ENCODE measurements around the gene CHP2. TPM values are rescaled to one million over a fixed set of nuclear protein-coding genes. Genes with fewer than 3 reads are reported as not detected.

Gene CHP2
- total RNA-seq, 1 donor from 2014 or later, result not detected

- no peaks in the 10 kb centered on the region for H3K36me3 Mint-ChIP-seq (ENCODE audit: low read depth, unreplicated experiment)
- Histone ChIP-seq H3K27me3 (ENCODE audit: insufficient read depth, low read length) (no peaks in the 10 kb centered on the region), H3K9ac (ENCODE audit: low read length) (no peak overlapping the region), H3K36me3 (ENCODE audit: insufficient read depth, low read length) (no peaks in the 10 kb centered on the region), H3K27ac (ENCODE audit: low read depth, low read length) (no peak overlapping the region), H3K4me3 (ENCODE audit: insufficient read depth, low read depth, low read length) (no peak overlapping the region), H2AFZ (ENCODE audit: low read depth, low read length) (no peak overlapping the region), H3K79me2 (ENCODE audit: insufficient read depth, low read length) (no peaks in the 10 kb centered on the region), H3K9me3 (ENCODE audit: insufficient read depth, low read depth, low read length) (no peaks in the 10 kb centered on the region), H3K4me1 (ENCODE audit: insufficient read depth, low read length) (no peaks in the 10 kb centered on the region), H3K4me2 (ENCODE audit: low read length) (no peak overlapping the region), H4K20me1 (ENCODE audit: insufficient read depth, low read length) (no peaks in the 10 kb centered on the region)
- no peaks in the 10 kb centered on the region for H3K4me1 Mint-ChIP-seq (ENCODE audit: low read depth, unreplicated experiment)
- no peak for FAIRE-seq
- no peak overlapping the region for H3K27ac Mint-ChIP-seq (ENCODE audit: unreplicated experiment)
- no peak for DNase-seq (ENCODE audit: low read depth)
- H3K27me3 Mint-ChIP-seq (ENCODE audit: low read depth, unreplicated experiment), result no peaks in the 10 kb centered on the region
- no peak for TF ChIP-seq EZH2 (IDR thresholded peaks at IDR 0.05; ENCODE audit: insufficient read depth, low read length)
- no peak for TF ChIP-seq CTCF (IDR thresholded peaks at IDR 0.05; ENCODE audit: insufficient read depth, low read depth, low read length)
- no peak overlapping the region for H3K4me3 Mint-ChIP-seq (ENCODE audit: unreplicated experiment)
- H3K9me3 Mint-ChIP-seq (ENCODE audit: unreplicated experiment), result peaks cover 9% of the 10 kb centered on the region
Measured at GRCh38 chr16:23724096-23724784, 30.6 kb upstream of the CHP2 start.

GRCh38 chr16:23724785-23725131, 30.1 kb upstream of the CHP2 start:
- Mint-ChIP-seq H3K27ac (ENCODE audit: unreplicated experiment) (no peak overlapping the region), H3K4me3 (ENCODE audit: unreplicated experiment) (no peak overlapping the region), H3K27me3 (ENCODE audit: low read depth, unreplicated experiment) (no peaks in the 10 kb centered on the region), H3K4me1 (ENCODE audit: low read depth, unreplicated experiment) (no peaks in the 10 kb centered on the region), H3K9me3 (ENCODE audit: unreplicated experiment) (peaks cover 9% of the 10 kb centered on the region), H3K36me3 (ENCODE audit: low read depth, unreplicated experiment) (no peaks in the 10 kb centered on the region)
- Histone ChIP-seq H3K9ac (ENCODE audit: low read length) (no peak overlapping the region), H3K36me3 (ENCODE audit: insufficient read depth, low read length) (no peaks in the 10 kb centered on the region), H4K20me1 (ENCODE audit: insufficient read depth, low read length) (no peaks in the 10 kb centered on the region), H3K27me3 (ENCODE audit: insufficient read depth, low read length) (no peaks in the 10 kb centered on the region), H3K9me3 (ENCODE audit: insufficient read depth, low read depth, low read length) (no peaks in the 10 kb centered on the region), H3K4me1 (ENCODE audit: insufficient read depth, low read length) (no peaks in the 10 kb centered on the region), H3K79me2 (ENCODE audit: insufficient read depth, low read length) (no peaks in the 10 kb centered on the region), H2AFZ (ENCODE audit: low read depth, low read length) (no peak overlapping the region), H3K4me2 (ENCODE audit: low read length) (no peak overlapping the region), H3K4me3 (ENCODE audit: insufficient read depth, low read depth, low read length) (no peak overlapping the region), H3K27ac (ENCODE audit: low read depth, low read length) (no peak overlapping the region)
- FAIRE-seq (no peak), DNase-seq (ENCODE audit: low read depth) (no peak)
- no peak for TF ChIP-seq CTCF (IDR thresholded peaks at IDR 0.05; ENCODE audit: insufficient read depth, low read depth, low read length)
- no peak for TF ChIP-seq EZH2 (IDR thresholded peaks at IDR 0.05; ENCODE audit: insufficient read depth, low read length)

- Histone ChIP-seq H3K4me1 (ENCODE audit: insufficient read depth, low read length) (no peaks in the 10 kb centered on the region), H3K4me2 (ENCODE audit: low read length) (no peak overlapping the region), H3K27ac (ENCODE audit: low read depth, low read length) (no peak overlapping the region), H3K9me3 (ENCODE audit: insufficient read depth, low read depth, low read length) (no peaks in the 10 kb centered on the region), H3K27me3 (ENCODE audit: insufficient read depth, low read length) (no peaks in the 10 kb centered on the region), H3K4me3 (ENCODE audit: insufficient read depth, low read depth, low read length) (no peak overlapping the region), H3K9ac (ENCODE audit: low read length) (no peak overlapping the region), H3K36me3 (ENCODE audit: insufficient read depth, low read length) (no peaks in the 10 kb centered on the region), H3K79me2 (ENCODE audit: insufficient read depth, low read length) (no peaks in the 10 kb centered on the region), H2AFZ (ENCODE audit: low read depth, low read length) (no peak overlapping the region), H4K20me1 (ENCODE audit: insufficient read depth, low read length) (no peaks in the 10 kb centered on the region)
- Mint-ChIP-seq H3K27me3 (ENCODE audit: low read depth, unreplicated experiment) (peaks cover 2% of the 10 kb centered on the region), H3K4me3 (ENCODE audit: unreplicated experiment) (no peak overlapping the region), H3K27ac (ENCODE audit: unreplicated experiment) (no peak overlapping the region), H3K9me3 (ENCODE audit: unreplicated experiment) (peaks cover 9% of the 10 kb centered on the region), H3K4me1 (ENCODE audit: low read depth, unreplicated experiment) (no peaks in the 10 kb centered on the region), H3K36me3 (ENCODE audit: low read depth, unreplicated experiment) (no peaks in the 10 kb centered on the region)
- no peak for FAIRE-seq
- TF ChIP-seq CTCF (IDR thresholded peaks at IDR 0.05; ENCODE audit: insufficient read depth, low read depth, low read length) (no peak), EZH2 (IDR thresholded peaks at IDR 0.05; ENCODE audit: insufficient read depth, low read length) (no peak)
- DNase-seq (ENCODE audit: low read depth), result no peak
Measured at GRCh38 chr16:23726710-23727109, 28.1 kb upstream of the CHP2 start.
